Measurements from ENCODE around the gene MGAT1.
"Not testable (repeated sequence)": the region's sequence is repeated elsewhere in the genome, so short reads cannot be mapped to it uniquely, and the experiment has no call there.

The MGAT1 gene

DNA sequence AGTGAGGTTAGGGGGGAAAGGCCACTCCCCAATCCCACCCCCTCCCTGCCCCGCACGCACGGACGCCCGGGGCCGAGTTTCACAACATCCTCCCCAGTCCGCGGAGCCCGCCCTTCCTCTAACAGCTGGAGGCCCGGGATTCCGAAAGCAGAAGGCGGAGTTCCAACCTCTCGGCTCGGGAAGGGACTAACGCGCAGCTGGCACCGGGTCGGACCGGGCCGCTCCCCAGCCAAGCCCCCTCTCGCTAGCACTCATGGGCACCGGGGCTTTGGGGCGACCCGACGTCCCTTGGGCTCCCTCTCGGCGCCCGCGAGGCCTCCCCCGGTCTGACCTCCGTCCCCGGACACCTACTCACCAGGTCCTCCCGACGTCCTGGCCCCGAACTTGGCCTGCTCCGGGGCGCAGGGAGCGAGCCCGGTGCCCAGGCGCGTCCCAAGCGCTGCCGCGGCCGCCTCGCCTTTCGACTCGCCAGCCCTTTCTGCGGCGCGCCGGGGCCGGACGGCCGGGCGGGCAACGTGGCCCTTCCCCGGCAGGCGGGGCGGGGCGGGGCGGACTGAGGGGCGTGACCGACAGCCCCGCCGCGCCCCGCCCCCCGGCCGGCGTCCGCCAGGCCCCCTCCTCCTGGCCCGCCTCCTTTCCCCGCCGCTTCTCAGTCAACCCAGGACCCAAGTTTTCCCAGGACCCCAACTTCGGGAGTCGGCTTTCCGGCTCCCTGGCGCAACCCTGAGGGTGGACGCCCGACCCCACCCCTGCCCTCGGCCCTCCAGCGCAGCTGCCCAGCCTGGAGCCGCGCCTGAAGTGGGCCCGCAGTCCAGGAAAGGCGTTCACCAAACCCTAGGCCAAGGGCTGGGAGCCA, at the start of gene MGAT1:
TSS of gene MGAT1 (minus strand) at position 482 of the 856 bp plus-strand sequence. CDS start 9,835 bp downstream, outside the sequence.
- DNase-seq: peak; percentile 25 to 91 (median 78)
- intact Hi-C loops (cut with DNase I): no loop called here

- intact Hi-C loops (cut with DNase I): no loop called here
- DNase-seq: no peak
These were observed 48.0 kb upstream of the MGAT1 start for GRCh38 chr5:180850434-180851078.

DNA sequence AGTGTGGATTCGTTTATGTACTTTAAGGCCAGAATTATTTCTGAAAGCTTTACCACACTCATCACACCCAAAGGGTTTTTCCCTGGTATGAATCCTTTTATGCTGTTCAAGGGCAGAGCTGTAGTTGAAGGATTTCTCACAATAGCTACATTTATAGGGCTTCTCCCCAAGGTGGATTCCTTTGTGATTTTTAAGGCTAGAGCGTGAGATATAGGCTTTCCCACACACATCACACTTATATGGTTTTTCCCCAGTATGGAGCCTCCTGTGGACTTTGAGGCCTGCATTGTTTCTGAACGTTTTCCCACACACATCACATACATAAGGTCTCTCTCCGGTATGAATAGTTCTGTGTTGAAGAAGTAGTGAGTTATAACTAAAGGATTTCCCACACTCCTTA, 47.2 kb upstream of the MGAT1 start:
- intact Hi-C loops (cut with DNase I): no loop called here
- DNase-seq: no peak

- intact Hi-C loops (cut with DNase I): no loop called here
- no peak for DNase-seq
These were observed 46.3 kb upstream of the MGAT1 start for GRCh38 chr5:180848878-180849277.

DNA sequence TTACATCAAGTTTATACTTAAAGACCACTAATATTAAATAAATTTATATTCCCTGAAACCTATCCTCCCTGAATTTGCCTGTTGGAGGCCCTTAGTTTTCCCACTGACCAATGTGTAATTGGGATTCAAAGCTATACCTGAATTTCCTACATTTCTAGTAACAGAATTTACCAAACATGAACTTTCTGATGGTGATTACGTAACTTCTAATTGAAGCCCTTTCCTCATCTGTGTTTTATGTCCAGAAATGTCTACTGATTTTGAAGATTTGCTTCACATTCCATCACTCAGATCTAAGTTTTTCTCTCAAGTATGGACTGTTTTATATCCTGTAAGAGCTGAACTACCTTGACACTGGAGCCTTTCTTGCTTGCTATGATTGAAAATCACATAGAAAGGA, 45.7 kb upstream of the MGAT1 start:
- intact Hi-C loops (cut with DNase I): no loop called here
- DNase-seq: no peak

DNA sequence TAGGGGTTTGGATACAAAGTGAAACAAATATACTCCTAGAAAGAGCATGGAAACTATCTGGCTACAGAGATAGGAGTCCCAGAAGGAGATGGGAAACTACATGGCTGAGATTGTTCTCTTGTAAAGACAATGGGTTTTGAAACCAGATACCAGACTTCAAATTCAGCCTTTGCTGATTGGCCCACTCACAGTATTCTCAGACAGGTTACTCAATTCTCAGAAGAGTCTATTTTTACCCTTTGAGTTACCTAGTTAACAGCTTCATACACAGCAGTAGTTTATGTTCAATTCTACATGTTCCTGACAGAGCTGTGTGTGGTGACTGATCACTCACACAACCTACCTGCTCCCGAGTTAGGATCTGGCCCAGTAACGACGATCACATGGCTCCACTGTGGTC, 44.4 kb upstream of the MGAT1 start:
- intact Hi-C loops (cut with DNase I): no loop called here
- DNase-seq: peak in 1 of 42 donors; percentile 14

- intact Hi-C loops (cut with DNase I): no loop called here
- no peak for DNase-seq
These were observed 42.3 kb upstream of the MGAT1 start for GRCh38 chr5:180844858-180845257.

DNA sequence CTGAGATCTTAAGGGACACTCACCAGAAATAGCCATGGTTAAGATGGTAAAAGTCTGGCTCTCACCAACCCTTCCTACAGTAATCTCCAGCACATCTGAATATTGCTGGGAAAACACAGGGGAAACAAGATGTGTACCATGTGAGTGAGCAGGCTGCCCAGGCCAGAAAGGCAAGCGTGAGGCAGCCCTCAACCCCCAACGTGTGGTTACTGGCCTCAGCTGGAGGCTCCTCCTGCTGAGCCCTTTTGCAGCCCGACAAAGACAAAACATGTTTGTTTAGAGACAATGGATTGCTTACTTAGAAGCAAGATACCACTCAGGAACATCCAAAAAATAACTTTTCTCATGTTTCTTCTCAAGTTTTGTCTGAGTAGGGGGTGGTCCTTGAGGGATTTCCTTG, 41.8 kb upstream of the MGAT1 start:
- intact Hi-C loops (cut with DNase I): no loop called here

GRCh38 chr5:180839935-180840334, 37.3 kb upstream of the MGAT1 start:
- no peak for DNase-seq
- intact Hi-C loops (cut with DNase I): no loop called here

More for the DNA sequence above, 41.8 kb upstream of the MGAT1 start:
- no peak for DNase-seq

GRCh38 chr5:180839227-180839626, 36.6 kb upstream of the MGAT1 start:
- no peak for DNase-seq
- intact Hi-C loops (cut with DNase I): no loop called here

- intact Hi-C loops (cut with DNase I): no loop called here
- DNase-seq: no peak
These were observed 34.9 kb upstream of the MGAT1 start for GRCh38 chr5:180837478-180837877.

GRCh38 chr5:180832638-180833068, 30.0 kb upstream of the MGAT1 start:
- intact Hi-C loops (cut with DNase I): no loop called here
- DNase-seq: no peak

GRCh38 chr5:180831139-180832093, 28.8 kb upstream of the MGAT1 start:
- DNase-seq: peak; percentile 74 to 96 (median 90)
- intact Hi-C loops (cut with DNase I): no loop called here

DNA sequence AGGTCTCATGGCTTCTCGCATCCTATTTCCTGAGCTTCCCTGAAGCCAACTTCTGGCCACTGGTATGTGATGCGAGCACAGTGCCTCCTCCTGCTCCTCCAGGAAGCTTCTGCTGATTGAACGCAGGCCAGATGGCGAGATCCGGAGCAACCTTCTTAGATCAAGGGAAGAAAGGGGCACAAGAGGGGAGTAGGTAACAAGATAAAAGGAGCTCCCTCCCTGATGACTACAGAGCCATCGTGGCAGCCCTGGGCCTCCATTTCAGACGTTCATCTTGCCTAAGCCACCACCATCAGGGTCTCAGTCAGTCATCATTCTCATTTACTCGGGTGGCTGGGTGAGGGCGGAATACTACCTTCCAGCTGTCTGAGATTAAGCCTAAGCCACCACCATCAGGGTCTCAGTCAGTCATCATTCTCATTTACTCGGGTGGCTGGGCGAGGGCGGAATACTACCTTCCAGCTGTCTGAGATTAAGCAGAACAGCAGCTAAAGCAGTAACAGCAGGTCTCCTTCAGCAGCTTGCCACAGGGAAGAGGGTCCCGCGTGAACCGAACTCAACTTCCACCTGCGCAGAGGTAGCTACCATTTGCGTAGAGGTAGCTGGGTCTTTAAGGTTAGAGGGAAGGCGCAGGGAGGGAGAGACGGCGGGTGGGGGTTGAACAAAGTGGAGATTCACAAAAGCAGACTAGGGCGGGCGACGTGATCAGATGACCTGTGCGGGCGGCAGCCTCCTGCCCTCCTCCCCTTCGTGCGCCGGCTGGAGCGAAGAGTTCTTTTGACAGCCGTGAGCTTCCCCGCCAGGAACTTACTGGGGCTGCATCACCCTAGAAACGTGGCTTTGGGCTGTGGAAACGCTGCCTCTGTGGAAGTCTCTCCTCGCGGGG, 27.9 kb upstream of the MGAT1 start:
- intact Hi-C loops (cut with DNase I): no loop called here
- DNase-seq: peak; percentile 71 to 94 (median 83)

DNA sequence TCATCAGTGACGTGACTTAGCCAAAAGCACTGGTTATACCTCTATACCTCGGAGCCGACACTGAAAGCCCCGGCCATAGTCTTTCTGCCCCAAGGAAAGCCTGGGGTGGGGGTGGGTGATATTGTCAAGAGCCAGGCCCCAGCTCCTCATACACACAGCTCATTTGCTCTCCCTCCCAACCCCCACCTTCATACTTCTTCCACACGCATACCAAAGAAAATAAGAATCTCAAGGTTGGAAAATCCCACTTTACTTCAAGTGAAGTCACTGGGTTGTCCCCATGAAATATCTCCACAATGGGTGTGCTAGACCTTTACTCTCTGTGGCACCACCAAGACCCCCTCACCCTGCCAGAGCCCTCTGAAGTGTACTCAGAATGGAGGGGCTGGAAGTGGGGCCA, 27.1 kb upstream of the MGAT1 start:
- intact Hi-C loops (cut with DNase I): no loop called here
- DNase-seq: no peak

GRCh38 chr5:180828756-180829531, 26.3 kb upstream of the MGAT1 start:
- intact Hi-C loops (cut with DNase I): not testable (repeated sequence)
- DNase-seq: peak in 2 of 42 donors; percentile 10 to 31

DNA sequence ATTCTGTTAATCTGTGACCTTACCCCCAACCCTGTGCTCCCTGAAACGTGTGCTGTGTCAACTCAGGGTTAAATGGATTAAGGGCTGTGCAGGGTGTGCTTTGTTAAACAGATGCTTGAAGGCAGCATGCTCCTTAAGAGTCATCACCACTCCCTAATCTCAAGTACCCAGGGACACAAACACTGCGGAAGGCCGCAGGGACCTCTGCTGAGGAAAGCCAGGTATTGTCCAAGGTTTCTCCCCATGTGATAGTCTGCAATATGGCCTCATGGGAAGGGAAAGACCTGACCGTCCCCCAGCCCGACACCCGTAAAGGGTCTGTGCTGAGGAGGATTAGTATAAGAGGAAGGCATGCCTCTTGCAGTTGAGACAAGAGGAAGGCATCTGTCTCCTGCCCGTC, 24.8 kb upstream of the MGAT1 start:
- intact Hi-C loops (cut with DNase I); DNase-seq: not testable (repeated sequence)
